ENCODE measurements around the gene TUFT1. TPM values are rescaled to one million over a fixed set of nuclear protein-coding genes. Genes with fewer than 3 reads are reported as not detected.

The TUFT1 gene
- total RNA-seq, 1 donor from 2014 or later: 3.6 TPM

DNA sequence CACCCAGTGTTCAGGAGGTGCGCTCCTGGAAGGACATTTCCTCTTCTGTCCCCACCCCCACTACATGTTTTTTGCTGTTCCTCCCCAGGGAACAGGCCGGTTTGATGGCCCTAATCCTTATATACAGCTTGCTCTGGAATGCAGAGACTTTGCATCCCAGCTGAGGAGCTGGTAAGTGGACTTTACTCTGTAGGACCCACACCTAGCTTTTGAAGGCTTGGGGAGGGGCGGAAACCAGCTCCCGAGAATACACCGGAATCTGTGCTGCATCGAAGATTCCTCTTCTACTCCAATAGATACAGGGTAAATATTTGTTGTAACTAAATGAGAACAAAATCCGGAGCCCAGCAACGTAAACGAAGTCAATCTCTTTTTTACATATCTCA, 30.1 kb upstream of the TUFT1 start:
- no peak for DNase-seq
- intact Hi-C loops (cut with micrococcal nuclease): loop anchor here (10.0 kb wide), 1 partner anchor 45 kb away; no protein-coding TSS in a partner anchor
- H3K9me3 ChIP-seq (replicated peaks): no peaks in the 10 kb centered on the region
- H3K27ac ChIP-seq (replicated peaks): no peak overlapping the region
- H3K4me3 ChIP-seq: peak overlapping the region; percentile 86
- TF ChIP-seq, protein P1, sequence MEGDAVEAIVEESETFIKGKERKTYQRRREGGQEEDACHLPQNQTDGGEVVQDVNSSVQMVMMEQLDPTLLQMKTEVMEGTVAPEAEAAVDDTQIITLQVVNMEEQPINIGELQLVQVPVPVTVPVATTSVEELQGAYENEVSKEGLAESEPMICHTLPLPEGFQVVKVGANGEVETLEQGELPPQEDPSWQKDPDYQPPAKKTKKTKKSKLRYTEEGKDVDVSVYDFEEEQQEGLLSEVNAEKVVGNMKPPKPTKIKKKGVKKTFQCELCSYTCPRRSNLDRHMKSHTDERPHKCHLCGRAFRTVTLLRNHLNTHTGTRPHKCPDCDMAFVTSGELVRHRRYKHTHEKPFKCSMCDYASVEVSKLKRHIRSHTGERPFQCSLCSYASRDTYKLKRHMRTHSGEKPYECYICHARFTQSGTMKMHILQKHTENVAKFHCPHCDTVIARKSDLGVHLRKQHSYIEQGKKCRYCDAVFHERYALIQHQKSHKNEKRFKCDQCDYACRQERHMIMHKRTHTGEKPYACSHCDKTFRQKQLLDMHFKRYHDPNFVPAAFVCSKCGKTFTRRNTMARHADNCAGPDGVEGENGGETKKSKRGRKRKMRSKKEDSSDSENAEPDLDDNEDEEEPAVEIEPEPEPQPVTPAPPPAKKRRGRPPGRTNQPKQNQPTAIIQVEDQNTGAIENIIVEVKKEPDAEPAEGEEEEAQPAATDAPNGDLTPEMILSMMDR (IDR thresholded peaks at IDR 0.05; ENCODE audit: borderline replicate concordance): no peak
- H3K27me3 ChIP-seq (ENCODE audit: low read depth): peaks cover 30% of the 10 kb centered on the region
- H3K4me1 ChIP-seq: peaks cover 25% of the 10 kb centered on the region
- no peaks in the 10 kb centered on the region for H3K36me3 ChIP-seq

DNA sequence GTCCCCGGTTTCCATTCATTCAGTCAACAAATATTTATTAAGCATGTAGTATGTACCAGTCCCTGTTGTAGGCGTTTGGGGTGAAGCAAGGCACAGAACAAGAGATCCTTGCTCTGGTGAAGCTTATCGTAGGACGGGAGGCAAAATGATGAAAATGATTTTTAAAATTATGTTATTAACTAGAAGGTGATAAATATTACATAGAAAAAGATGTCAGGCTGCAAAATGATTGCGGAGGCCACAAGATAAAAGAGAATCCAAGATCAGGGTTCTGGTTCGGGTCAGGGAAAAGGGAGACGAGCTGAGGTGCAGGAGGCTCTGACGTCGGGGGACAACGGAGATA, 29.5 kb upstream of the TUFT1 start:
- H3K27me3 ChIP-seq (ENCODE audit: low read depth): peaks cover 31% of the 10 kb centered on the region
- H3K4me3 ChIP-seq: peak overlapping the region; percentile 86
- intact Hi-C loops (cut with micrococcal nuclease): loop anchor here (10.0 kb wide), 1 partner anchor 46 kb away; no protein-coding TSS in a partner anchor
- no peaks in the 10 kb centered on the region for H3K9me3 ChIP-seq (replicated peaks)
- H3K4me1 ChIP-seq: peaks cover 25% of the 10 kb centered on the region
- peak overlapping the region; percentile 48 for H3K27ac ChIP-seq (replicated peaks)
- no peaks in the 10 kb centered on the region for H3K36me3 ChIP-seq
- DNase-seq: no peak
- TF ChIP-seq, protein P1 (IDR thresholded peaks at IDR 0.05; ENCODE audit: borderline replicate concordance): no peak

DNA sequence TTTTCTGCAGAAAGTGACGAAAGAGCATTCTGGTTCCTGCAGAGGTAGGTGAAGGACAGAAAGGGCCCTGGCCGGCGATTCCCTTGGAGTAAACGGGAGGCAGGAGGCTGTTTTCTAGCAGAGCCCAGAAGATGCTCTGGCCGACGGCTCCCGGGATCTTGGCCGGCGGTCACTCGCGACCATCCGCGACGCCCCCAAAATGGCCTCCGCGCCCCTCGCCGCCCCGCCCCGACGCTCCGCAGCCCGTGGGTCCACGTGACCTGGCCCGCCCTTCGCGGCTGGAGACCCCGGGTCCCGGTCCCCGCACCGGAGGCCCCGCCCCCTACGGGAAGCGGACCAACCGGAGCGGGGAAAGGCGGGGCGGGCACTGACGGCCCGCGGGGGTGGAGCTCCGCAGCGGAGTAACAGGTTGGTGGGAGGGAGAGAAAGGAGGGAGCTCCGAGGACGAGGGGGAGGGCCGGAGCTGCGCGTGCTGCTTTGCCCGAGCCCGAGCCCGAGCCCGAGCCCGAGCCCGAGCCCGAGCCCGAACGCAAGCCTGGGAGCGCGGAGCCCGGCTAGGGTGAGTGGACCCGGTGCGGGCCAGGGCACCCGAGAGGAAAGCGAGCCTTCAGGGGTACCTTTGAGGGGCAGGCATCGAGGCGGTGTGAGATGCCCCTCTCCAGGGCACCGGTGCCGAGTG, 29.0 kb upstream of the TUFT1 start, which contains the start of gene CGN:
CGN (plus strand) TSS at position 431 of the 679 bp plus-strand sequence. CDS start 7,133 bp downstream, outside the sequence.
- Histone ChIP-seq H3K27ac (replicated peaks) (peak within 1 kb of the TSS; percentile 48), H3K36me3 (no peaks in the 10 kb centered on the region), H3K27me3 (ENCODE audit: low read depth) (peaks cover 37% of the 10 kb centered on the region), H3K9me3 (replicated peaks) (no peaks in the 10 kb centered on the region), H3K4me1 (peaks cover 25% of the 10 kb centered on the region), H3K4me3 (peak within 1 kb of the TSS; percentile 86)
- TF ChIP-seq, protein P1 (IDR thresholded peaks at IDR 0.05; ENCODE audit: borderline replicate concordance): no peak
- DNase-seq: peak; percentile 81
- intact Hi-C loops (cut with micrococcal nuclease): loop anchor here (10.0 kb wide), 1 partner anchor 46 kb away; no protein-coding TSS in a partner anchor

DNA sequence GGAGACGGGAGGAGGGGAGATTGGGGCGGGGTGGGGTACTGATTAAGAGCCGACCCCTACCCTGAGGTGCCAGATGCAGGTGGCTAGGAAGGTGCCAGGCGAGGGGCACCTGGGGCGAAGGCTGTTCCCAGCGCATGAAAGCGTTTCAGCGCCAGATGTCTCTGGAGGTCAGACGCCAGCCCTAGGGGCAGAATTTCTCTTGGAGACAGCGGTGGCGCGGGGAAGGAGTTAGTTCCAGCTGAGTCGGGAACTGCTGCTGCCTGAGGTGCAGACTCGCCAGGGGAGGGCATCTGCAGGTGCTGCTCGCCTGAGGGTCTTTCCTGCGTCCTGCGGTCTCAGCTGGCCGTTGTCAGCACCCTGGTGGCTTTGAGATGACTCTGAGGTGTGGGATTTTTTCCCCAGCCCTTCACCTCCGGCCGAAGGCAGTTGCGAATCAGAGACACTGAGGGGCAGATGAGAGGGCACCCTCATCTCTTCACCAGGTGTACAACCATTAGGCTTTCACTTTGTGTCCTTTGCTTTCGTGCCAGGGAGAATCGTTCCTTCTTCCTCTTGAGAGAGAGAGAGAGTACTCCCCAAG, 28.4 kb upstream of the TUFT1 start:
- no peak for DNase-seq
- Histone ChIP-seq H3K9me3 (replicated peaks) (no peaks in the 10 kb centered on the region), H3K4me3 (peak overlapping the region; percentile 86), H3K4me1 (peaks cover 25% of the 10 kb centered on the region), H3K27me3 (ENCODE audit: low read depth) (peaks cover 41% of the 10 kb centered on the region), H3K36me3 (no peaks in the 10 kb centered on the region), H3K27ac (replicated peaks) (no peak overlapping the region)
- TF ChIP-seq, protein P1 (IDR thresholded peaks at IDR 0.05; ENCODE audit: borderline replicate concordance): no peak
- intact Hi-C loops (cut with micrococcal nuclease): loop anchor here (10.0 kb wide), 1 partner anchor 47 kb away; no protein-coding TSS in a partner anchor

DNA sequence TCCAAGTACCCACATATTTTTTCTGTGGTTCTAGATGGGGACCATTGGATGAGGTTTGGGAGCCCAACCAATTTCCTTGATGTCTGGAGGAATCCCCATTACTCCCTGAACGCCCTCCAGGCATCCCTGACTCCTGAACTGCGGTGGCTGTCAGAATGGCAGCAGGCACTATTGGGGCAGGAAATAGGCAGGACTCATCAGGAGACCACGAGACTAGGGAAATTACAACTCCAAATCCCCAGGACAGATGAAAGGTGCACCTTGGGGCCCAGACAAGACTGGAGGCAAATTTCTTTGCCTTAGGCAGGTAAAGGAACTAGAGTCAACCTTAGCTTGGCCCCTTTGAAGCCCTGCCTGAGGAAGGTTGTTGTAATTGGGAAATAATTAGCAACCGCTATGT, 27.8 kb upstream of the TUFT1 start:
- Histone ChIP-seq H3K36me3 (no peaks in the 10 kb centered on the region), H3K4me3 (peak overlapping the region; percentile 86), H3K27ac (replicated peaks) (no peak overlapping the region), H3K4me1 (peaks cover 25% of the 10 kb centered on the region), H3K27me3 (ENCODE audit: low read depth) (peaks cover 41% of the 10 kb centered on the region), H3K9me3 (replicated peaks) (no peaks in the 10 kb centered on the region)
- intact Hi-C loops (cut with micrococcal nuclease): loop anchor here (10.0 kb wide), 1 partner anchor 48 kb away; no protein-coding TSS in a partner anchor
- no peak for DNase-seq
- TF ChIP-seq, protein P1 (IDR thresholded peaks at IDR 0.05; ENCODE audit: borderline replicate concordance): no peak
